Choroid plexus epithelial cell (primary cell): ENCODE measurements around the gene PLB1.

ENCODE experiments used
- DNase-seq: peaks from one replicate; pipeline ENCODE4 v3.0.0-alpha.2; 2010; ENCODE audit warnings: low read depth
- H3K4me3 ChIP-seq: 2 replicates; pipeline ENCODE4 v1.5.1; 2011; ENCODE audit warnings: low read depth, mild to moderate bottlenecking, control low read depth, low read length, moderate library complexity
- TF ChIP-seq, protein P1 (sequence below): conservative IDR thresholded peaks from 2 replicates; pipeline ENCODE4 v1.5.1; 2011; ENCODE audit warnings: low read depth, mild to moderate bottlenecking, control low read depth, inconsistent platforms, low read length, moderate library complexity

The PLB1 gene

DNA sequence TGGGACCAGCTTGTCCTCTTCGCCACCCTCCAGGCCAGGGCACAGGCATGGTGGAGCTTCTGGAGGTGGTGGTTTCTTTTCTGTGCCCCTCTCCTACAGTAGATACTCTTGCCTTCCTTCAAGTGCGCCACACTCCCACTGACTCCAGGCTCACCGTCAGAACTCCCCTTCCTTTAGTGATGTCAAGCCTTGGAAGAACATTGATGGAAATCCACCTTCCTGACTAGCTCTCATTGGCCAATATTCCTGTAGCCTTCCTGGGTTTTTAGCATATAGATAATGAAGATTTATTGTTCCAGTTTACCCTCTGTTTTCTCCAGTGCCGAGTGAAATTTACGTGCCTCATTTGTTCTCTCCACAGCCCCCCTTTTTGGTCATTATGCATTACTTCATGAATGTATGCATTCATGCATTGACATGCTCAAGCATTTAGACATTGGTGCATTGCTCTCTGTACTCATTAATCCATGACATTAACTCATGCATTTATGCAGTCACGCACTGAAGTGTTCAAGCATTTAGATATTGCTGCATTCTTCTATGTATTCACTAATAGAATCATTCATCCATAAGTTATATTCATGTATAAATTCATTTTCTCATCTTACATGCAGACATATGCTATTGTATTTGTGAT, 37.3 kb downstream of the PLB1 start:
- TF ChIP-seq, protein P1, sequence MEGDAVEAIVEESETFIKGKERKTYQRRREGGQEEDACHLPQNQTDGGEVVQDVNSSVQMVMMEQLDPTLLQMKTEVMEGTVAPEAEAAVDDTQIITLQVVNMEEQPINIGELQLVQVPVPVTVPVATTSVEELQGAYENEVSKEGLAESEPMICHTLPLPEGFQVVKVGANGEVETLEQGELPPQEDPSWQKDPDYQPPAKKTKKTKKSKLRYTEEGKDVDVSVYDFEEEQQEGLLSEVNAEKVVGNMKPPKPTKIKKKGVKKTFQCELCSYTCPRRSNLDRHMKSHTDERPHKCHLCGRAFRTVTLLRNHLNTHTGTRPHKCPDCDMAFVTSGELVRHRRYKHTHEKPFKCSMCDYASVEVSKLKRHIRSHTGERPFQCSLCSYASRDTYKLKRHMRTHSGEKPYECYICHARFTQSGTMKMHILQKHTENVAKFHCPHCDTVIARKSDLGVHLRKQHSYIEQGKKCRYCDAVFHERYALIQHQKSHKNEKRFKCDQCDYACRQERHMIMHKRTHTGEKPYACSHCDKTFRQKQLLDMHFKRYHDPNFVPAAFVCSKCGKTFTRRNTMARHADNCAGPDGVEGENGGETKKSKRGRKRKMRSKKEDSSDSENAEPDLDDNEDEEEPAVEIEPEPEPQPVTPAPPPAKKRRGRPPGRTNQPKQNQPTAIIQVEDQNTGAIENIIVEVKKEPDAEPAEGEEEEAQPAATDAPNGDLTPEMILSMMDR: no peak
- DNase-seq: no peak
- H3K4me3 ChIP-seq: no peak overlapping the region

- no peak overlapping the region for H3K4me3 ChIP-seq
- DNase-seq: no peak
- TF ChIP-seq, protein P1: no peak
Observed at GRCh38 chr2:28534817-28535216, 39.0 kb downstream of the PLB1 start.

- H3K4me3 ChIP-seq: no peak overlapping the region
- TF ChIP-seq, protein P1: no peak
- no peak for DNase-seq
Observed at GRCh38 chr2:28538134-28538533, 42.3 kb downstream of the PLB1 start.

DNA sequence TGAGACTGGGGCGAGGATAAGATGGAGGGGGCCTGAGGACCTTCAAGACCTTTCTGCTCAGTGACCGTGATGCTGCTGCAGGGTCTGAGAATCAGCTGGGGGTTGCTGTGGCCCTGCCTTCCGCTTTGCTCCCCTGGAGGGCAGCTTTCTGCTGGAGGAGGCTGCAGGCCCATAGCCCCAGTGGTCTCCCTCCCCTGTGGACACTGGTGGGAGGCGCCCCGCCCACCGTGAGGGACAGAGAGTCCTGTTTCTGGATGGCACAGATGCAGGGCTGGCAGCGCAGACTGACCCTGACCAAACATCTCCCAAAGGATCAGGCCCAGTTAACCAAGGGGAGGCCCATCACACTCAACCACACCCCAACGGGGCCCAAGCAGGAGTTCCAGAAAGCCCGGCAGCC, 42.8 kb downstream of the PLB1 start:
- no peak overlapping the region for H3K4me3 ChIP-seq
- no peak for DNase-seq
- TF ChIP-seq, protein P1: no peak

GRCh38 chr2:28539118-28539541, 43.3 kb downstream of the PLB1 start:
- TF ChIP-seq, protein P1: no peak
- no peak for DNase-seq
- H3K4me3 ChIP-seq: no peak overlapping the region

DNA sequence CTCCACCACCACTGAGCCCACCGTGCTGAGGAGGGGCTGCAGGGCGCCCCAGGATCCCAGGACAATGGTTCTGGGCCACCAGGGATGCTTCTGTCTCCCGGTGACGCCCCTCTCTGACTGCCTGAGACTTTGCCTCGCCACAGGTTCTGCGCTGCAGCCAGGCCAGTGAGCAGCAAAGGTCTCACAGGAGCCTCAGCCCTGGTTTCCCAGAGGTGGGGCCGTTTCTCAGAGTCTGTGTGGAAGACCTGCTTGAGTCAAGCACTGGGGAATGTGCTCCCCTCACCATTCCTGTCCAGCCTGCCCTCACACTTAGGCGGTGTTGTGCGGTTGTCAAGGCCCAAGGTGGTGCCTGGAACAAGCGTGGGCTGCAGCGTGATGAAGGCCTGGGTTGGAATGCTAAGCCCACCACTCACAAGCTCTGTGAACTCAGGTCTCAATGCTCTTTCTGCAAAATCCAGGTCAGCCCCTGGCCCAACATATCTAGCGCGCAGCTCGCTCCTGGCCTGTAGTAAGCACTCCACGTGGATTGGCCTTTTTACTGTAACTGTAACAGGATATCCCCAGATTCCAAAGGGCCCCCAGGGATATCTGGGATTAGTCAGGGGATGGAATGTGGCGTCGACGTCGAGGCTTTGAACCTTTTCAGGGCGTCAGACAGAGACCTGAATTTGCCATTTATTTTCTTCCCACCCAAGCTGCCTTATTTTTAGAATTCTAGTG, 47.6 kb downstream of the PLB1 start:
- TF ChIP-seq, protein P1: no peak
- H3K4me3 ChIP-seq: no peak overlapping the region
- DNase-seq: peak; percentile 59

DNA sequence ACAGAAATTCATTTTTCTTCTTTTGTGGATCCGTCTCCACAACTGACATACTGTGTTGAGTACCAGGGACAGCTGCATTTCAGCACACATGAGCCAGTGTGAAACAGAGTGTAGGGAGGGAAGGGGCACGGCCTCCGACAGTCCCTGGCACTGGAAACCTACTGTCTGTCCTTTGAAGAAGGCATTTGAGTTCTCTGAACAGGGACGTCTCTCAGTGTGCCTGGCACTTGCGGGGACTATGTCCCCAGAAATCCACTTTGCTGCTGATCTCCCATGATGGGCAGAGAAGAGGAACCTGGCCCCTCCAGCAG, 48.1 kb downstream of the PLB1 start:
- TF ChIP-seq, protein P1: no peak
- no peak overlapping the region for H3K4me3 ChIP-seq
- DNase-seq: no peak
